Effector CD8-positive, alpha-beta T cell (primary cell): ENCODE data around the gene RECK.

Experiments
- DNase-seq: peaks from one replicate; lab custom pipeline; 2025; lab: John Stamatoyannopoulos, UW

The RECK gene

GRCh38 chr9:36029202-36029601 is 7.5 kb upstream of the RECK start:
- DNase-seq, result no peak

GRCh38 chr9:36029765-36030528 is 6.8 kb upstream of the RECK start:
- no peak for DNase-seq

- no peak for DNase-seq
Measured at GRCh38 chr9:36030871-36031270, 5.8 kb upstream of the RECK start.

- DNase-seq, result no peak
Measured at GRCh38 chr9:36031774-36032555, 4.7 kb upstream of the RECK start.

GRCh38 chr9:36033788-36034187 is 2.9 kb upstream of the RECK start:
- no peak for DNase-seq

GRCh38 chr9:36034234-36034633 is 2.5 kb upstream of the RECK start:
- no peak for DNase-seq

- no peak for DNase-seq
Measured at GRCh38 chr9:36035006-36035405, 1.7 kb upstream of the RECK start.

GRCh38 chr9:36036253-36036779 is 397 bp upstream of the RECK start:
- no peak for DNase-seq

- no peak for DNase-seq
Measured at GRCh38 chr9:36037549-36038122, 923 bp downstream of the RECK start.

GRCh38 chr9:36039121-36039520 is 2.4 kb downstream of the RECK start:
- DNase-seq, result no peak

- no peak for DNase-seq
Measured at GRCh38 chr9:36039696-36040095, 3.0 kb downstream of the RECK start.

- DNase-seq, result no peak
Measured at GRCh38 chr9:36040271-36040925, 3.7 kb downstream of the RECK start.

GRCh38 chr9:36041506-36041905 is 4.8 kb downstream of the RECK start:
- no peak for DNase-seq

- DNase-seq, result no peak
Measured at GRCh38 chr9:36045610-36046009, 8.9 kb downstream of the RECK start.

GRCh38 chr9:36046923-36047322 is 10.2 kb downstream of the RECK start:
- no peak for DNase-seq

GRCh38 chr9:36049408-36049807 is 12.7 kb downstream of the RECK start:
- DNase-seq, result no peak

- no peak for DNase-seq
Measured at GRCh38 chr9:36050476-36050875, 13.8 kb downstream of the RECK start.

- DNase-seq, result no peak
Measured at GRCh38 chr9:36051317-36051716, 14.6 kb downstream of the RECK start.

GRCh38 chr9:36053971-36054370 is 17.3 kb downstream of the RECK start:
- DNase-seq, result no peak

GRCh38 chr9:36056896-36057295 is 20.2 kb downstream of the RECK start:
- no peak for DNase-seq

GRCh38 chr9:36063804-36064447 is 27.2 kb downstream of the RECK start:
- DNase-seq, result no peak
